Mesodermal cell (in vitro differentiated cells): ENCODE data around the gene AIFM3.

ENCODE experiments used
- H3K27ac ChIP-seq: 2 replicates; pipeline ENCODE4 v1.7.0; 2013; ENCODE audit warnings: mild to moderate bottlenecking, low read depth, low read length, moderate library complexity; ENCODE audit not compliant: severe bottlenecking
- H3K36me3 ChIP-seq: 2 replicates; pipeline ENCODE4 v1.7.1; 2013; ENCODE audit warnings: mild to moderate bottlenecking, low read length, moderate library complexity; ENCODE audit not compliant: control insufficient read depth, insufficient read depth
- H3K4me1 ChIP-seq: one replicate; pipeline ENCODE4 v1.7.1; 2013; ENCODE audit warnings: mild to moderate bottlenecking, low read length; ENCODE audit not compliant: insufficient read depth, control insufficient read depth, poor library complexity, severe bottlenecking
- H3K4me3 ChIP-seq: 2 replicates; pipeline ENCODE4 v1.7.0; 2013; ENCODE audit warnings: low read length, control low read depth, mild to moderate bottlenecking; ENCODE audit not compliant: insufficient read depth, poor library complexity, severe bottlenecking; ENCODE audit errors: extremely low read depth
- H3K9me3 ChIP-seq: 2 replicates; pipeline ENCODE4 v1.7.1; 2013; ENCODE audit warnings: mild to moderate bottlenecking, low read length, moderate library complexity; ENCODE audit not compliant: control insufficient read depth
- WGBS, 2 experiments: methylation state at CpG; one replicate each; pipeline ENCODE4 v1.1.5; 2013; ENCODE audit warnings: missing lambda C conversion rate in 2 of 2; ENCODE audit not compliant: insufficient coverage in 2 of 2; 5-methylcytosine and 5-hydroxymethylcytosine counted together

The AIFM3 gene

GRCh38 chr22:20951932-20952380 is 15.1 kb upstream of the AIFM3 start:
- Histone ChIP-seq H3K9me3 (no peaks in the 10 kb centered on the region), H3K36me3 (peaks cover 67% of the 10 kb centered on the region), H3K4me3 (no peak overlapping the region), H3K4me1 (peaks cover 20% of the 10 kb centered on the region), H3K27ac (no peak overlapping the region)
- 94 to 96% methylated on average over 6 to 8 of the region's 8 CpGs for WGBS, 2 experiments

- Histone ChIP-seq H3K27ac (no peak overlapping the region), H3K4me1 (peaks cover 22% of the 10 kb centered on the region), H3K9me3 (no peaks in the 10 kb centered on the region), H3K4me3 (no peak overlapping the region), H3K36me3 (peaks cover 60% of the 10 kb centered on the region)
- 92 to 97% methylated on average over 11 to 12 of the region's 13 CpGs for WGBS, 2 experiments
These were observed 14.3 kb upstream of the AIFM3 start for GRCh38 chr22:20952544-20953341.

GRCh38 chr22:20953342-20953608 is 13.8 kb upstream of the AIFM3 start:
- peaks cover 54% of the 10 kb centered on the region for H3K36me3 ChIP-seq
- H3K4me3 ChIP-seq, result no peak overlapping the region
- H3K9me3 ChIP-seq, result no peaks in the 10 kb centered on the region
- no peak overlapping the region for H3K27ac ChIP-seq
- H3K4me1 ChIP-seq, result peaks cover 19% of the 10 kb centered on the region
- WGBS, 2 experiments, result 86 to 89% methylated on average over 1 to 3 of the region's 3 CpGs

- WGBS, 2 experiments, result 98 to 100% methylated on average over 5 of the region's 8 CpGs
- Histone ChIP-seq H3K36me3 (peaks cover 48% of the 10 kb centered on the region), H3K9me3 (no peaks in the 10 kb centered on the region), H3K27ac (no peak overlapping the region), H3K4me1 (peaks cover 18% of the 10 kb centered on the region), H3K4me3 (no peak overlapping the region)
These were observed 13.2 kb upstream of the AIFM3 start for GRCh38 chr22:20953668-20954500.

GRCh38 chr22:20955548-20955947 is 11.5 kb upstream of the AIFM3 start:
- no peak overlapping the region for H3K27ac ChIP-seq
- 88 to 90% methylated on average over 1 to 2 of the region's 7 CpGs for WGBS, 2 experiments
- no peaks in the 10 kb centered on the region for H3K9me3 ChIP-seq
- H3K4me1 ChIP-seq, result peaks cover 7% of the 10 kb centered on the region
- H3K36me3 ChIP-seq, result peaks cover 32% of the 10 kb centered on the region
- H3K4me3 ChIP-seq, result no peak overlapping the region

GRCh38 chr22:20956258-20957101 is 10.6 kb upstream of the AIFM3 start:
- no peak overlapping the region for H3K27ac ChIP-seq
- peak overlapping the region; percentile 39 for H3K4me3 ChIP-seq
- peaks cover 7% of the 10 kb centered on the region for H3K4me1 ChIP-seq
- peaks cover 25% of the 10 kb centered on the region for H3K36me3 ChIP-seq
- WGBS, 2 experiments, result 41 to 45% methylated on average over 25 to 27 of the region's 27 CpGs
- no peaks in the 10 kb centered on the region for H3K9me3 ChIP-seq

GRCh38 chr22:20957102-20957682 is 9.9 kb upstream of the AIFM3 start:
- no peak overlapping the region for H3K27ac ChIP-seq
- WGBS, 2 experiments, result 5% methylated on average over 38 of the region's 59 CpGs
- H3K4me3 ChIP-seq, result peak overlapping the region; percentile 39
- peaks cover 17% of the 10 kb centered on the region for H3K36me3 ChIP-seq
- H3K9me3 ChIP-seq, result no peaks in the 10 kb centered on the region
- H3K4me1 ChIP-seq, result peaks cover 7% of the 10 kb centered on the region

- H3K9me3 ChIP-seq, result no peaks in the 10 kb centered on the region
- H3K4me1 ChIP-seq, result peaks cover 7% of the 10 kb centered on the region
- no peak overlapping the region for H3K27ac ChIP-seq
- 13 to 15% methylated on average over 20 to 23 of the region's 32 CpGs for WGBS, 2 experiments
- H3K36me3 ChIP-seq, result peaks cover 14% of the 10 kb centered on the region
- peak overlapping the region; percentile 39 for H3K4me3 ChIP-seq
These were observed 9.2 kb upstream of the AIFM3 start for GRCh38 chr22:20957683-20958431.

GRCh38 chr22:20959578-20960461 is 7.2 kb upstream of the AIFM3 start:
- H3K4me3 ChIP-seq, result no peak overlapping the region
- no peaks in the 10 kb centered on the region for H3K36me3 ChIP-seq
- peaks cover 7% of the 10 kb centered on the region for H3K4me1 ChIP-seq
- WGBS, 2 experiments, result 95 to 96% methylated on average over 17 to 18 of the region's 20 CpGs
- no peak overlapping the region for H3K27ac ChIP-seq
- H3K9me3 ChIP-seq, result no peaks in the 10 kb centered on the region
